ENCODE measurements around the gene SYNGR4.

DNA sequence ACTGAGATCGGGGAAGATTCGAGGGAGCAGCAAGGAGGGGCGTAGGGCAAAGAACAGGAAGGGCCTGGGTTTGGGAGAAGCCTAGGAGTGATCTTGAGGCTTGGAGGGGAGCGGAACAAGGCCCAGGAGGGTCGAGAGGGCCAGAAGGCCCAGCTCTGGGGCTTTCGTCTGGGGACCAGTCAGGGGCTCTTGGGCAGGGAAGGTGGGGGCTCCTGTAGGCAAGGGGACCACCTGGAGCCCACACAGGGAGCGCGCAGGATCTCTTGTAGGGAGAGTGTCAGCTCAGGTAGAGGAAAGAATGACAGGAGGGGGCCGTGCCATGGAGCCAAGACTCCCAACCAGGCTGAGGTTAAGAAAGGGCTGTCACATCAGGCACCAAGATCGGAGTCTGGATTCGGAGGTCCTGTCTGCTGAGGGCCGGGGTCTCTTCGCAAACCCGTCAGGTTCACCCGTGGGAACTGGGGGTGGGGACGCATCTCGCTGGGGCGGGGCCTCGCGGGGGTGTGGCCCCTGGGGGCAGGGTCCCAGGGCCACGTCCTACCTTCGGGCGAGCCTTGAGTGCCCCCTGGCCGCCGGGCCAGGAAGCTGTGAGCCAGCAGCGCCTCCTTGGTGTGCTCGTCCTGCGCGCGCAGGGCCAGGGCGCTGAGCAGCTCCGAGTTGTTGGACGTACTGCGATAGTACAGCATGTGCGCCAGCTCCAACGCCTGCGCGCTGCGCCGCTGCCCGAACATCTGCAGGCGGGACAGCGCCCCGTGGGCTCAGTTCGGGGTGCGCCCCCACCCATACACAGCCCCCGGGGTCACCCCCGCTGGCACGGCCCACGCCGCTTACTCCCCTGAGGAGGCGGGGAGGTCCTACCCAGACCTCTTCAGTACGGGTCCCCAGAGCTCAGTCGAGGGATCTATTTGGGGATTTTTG, 30.4 kb upstream of the SYNGR4 start:
- TF ChIP-seq, protein P1, sequence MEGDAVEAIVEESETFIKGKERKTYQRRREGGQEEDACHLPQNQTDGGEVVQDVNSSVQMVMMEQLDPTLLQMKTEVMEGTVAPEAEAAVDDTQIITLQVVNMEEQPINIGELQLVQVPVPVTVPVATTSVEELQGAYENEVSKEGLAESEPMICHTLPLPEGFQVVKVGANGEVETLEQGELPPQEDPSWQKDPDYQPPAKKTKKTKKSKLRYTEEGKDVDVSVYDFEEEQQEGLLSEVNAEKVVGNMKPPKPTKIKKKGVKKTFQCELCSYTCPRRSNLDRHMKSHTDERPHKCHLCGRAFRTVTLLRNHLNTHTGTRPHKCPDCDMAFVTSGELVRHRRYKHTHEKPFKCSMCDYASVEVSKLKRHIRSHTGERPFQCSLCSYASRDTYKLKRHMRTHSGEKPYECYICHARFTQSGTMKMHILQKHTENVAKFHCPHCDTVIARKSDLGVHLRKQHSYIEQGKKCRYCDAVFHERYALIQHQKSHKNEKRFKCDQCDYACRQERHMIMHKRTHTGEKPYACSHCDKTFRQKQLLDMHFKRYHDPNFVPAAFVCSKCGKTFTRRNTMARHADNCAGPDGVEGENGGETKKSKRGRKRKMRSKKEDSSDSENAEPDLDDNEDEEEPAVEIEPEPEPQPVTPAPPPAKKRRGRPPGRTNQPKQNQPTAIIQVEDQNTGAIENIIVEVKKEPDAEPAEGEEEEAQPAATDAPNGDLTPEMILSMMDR (IDR thresholded peaks at IDR 0.05) = peak; percentile 89
- TF ChIP-seq ZFX (IDR thresholded peaks at IDR 0.05; ENCODE audit: borderline replicate concordance) = no peak
